HG02981 (cell line): ENCODE data around the gene TIGD1.
"Not testable (repeated sequence)": the region's sequence is repeated elsewhere in the genome, so short reads cannot be mapped to it uniquely, and the experiment has no call there.

ENCODE experiments used
- ATAC-seq: cut with Tn5 transposase; IDR thresholded peaks from one replicate; pipeline ENCODE4 v1.9.1; 2021; ENCODE audit warnings: mild to moderate bottlenecking, moderate library complexity; ENCODE audit not compliant: unreplicated experiment

Gene TIGD1

DNA sequence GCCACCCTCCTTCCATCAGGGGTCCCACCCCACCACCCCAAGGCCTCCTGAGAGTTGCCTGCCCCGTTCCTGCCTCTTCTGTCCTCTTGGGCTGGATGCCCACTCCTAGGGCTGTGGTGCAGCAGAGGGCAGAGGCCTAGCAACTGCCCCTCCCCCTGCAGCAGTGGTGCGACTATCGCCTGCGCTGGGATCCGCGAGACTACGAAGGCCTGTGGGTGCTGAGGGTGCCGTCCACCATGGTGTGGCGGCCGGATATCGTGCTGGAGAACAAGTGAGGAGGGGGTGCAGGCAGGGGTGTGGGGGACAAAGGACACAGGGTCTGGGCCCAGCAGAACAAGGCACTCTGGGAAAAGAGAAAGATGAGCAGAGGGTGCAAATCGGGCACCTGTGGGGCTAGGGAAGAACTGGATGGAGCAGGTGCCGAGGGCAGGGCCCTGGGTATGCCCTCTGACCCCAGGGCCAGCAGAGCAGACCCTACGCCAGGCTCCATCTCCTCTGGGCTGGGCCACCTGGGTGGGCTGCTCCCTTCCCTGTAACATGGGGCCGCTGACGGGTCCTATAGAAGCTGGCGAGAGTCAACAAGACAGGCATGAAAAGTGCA lies 9.8 kb downstream of the TIGD1 start:
- no peak for ATAC-seq

DNA sequence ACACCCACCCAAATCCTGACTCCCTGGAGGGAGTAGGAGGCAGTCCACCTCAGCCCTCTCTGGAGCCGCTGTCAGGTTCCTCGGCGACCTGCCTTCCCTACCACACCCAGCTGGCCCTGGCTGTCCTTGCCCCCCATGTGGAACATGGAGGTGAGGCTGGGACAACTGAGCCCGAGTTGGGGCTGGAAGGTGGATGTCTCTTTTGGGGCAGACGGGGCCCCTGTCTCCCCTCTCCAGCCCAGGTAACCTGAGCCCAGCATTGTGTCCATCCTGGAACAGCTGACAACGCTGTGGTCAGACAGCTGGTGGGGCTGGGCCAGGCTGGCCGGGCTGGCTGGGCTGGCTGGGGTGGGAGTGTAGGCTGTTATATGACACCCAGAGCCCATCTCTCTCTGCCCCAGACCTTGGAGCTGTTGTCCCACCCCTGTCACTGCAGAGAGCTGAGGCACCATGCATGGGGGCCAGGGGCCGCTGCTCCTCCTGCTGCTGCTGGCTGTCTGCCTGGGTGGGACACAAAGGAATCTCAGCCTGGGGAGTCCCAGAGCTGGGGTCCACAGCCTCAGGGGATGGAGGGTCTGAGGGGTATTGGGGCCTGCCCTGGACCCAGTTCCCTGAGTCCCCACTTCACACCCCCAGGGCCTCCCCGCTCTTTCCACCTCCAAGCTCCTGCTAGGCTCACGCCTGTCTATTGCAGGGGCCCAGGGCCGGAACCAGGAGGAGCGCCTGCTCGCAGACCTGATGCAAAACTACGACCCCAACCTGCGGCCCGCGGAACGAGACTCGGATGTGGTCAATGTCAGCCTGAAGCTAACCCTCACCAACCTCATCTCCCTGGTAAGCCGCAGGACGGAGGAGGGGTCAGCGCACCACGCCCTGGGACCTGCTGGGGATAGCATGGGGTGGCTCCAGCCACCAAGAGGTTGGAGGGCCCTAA lies 10.8 kb downstream of the TIGD1 start, which contains the start of gene CHRNG:
TSS of gene CHRNG (plus strand) at position 395 of the 934 bp plus-strand sequence. CDS start at position 451, 56 bp downstream.
- no peak for ATAC-seq

DNA sequence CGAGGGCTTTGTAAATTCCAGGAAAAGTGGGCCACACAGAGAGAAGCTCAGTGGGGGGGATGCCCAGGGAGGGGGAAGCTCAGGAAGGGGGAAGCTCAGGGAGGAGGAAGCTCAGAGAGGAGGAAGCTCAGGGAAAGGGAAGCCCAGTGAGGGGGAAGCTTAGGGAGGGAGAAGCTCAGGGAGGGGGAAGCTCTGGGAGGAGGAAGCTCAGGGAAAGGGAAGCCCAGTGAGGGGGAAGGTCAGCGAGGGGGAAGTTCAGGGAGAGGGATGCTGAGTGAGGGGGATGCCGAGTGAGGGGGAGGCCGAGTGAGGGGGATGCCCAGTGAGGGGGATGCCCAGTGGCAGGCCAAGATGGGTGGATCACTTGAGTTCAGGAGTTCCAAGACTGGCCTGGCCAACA lies 11.7 kb downstream of the TIGD1 start:
- ATAC-seq, result no peak

DNA sequence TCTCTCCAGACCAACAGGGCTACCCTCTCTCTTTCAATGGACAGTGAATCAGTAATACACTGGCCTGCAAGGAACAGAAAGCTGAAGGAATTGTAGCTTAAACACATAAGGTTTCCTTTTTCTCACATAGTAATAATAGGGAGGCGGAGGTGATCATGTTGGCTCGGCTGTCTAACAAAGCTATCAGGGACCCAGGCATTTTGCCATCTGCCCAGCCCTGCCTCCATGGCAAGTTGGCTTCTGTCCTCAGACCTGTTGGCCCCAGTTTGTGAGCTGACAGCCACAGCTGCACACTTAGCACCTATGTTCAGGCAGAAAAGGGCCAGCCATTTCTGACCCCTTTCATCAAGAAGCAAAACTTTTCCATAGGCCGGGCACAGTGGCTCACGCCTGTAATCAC lies 12.9 kb downstream of the TIGD1 start:
- no peak for ATAC-seq

DNA sequence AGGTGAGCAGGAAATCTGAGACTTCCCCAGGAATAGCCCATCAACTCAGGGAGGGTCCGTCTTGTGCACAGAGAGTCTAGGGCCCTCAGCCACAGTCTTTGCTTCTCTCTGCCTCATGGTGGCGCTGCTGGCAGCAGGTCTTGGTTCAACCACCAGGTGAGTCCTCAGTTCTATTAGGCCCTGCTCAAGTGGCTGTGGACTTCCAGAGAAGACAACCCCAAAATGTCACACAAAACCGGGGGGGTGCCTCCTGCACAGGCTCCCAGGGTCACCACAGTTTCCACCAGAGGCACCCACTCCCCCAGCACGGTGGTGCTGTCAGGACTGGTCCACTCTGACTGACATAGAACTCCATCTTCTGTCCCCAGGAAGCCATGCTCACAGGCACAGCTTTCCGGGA lies 13.3 kb downstream of the TIGD1 start:
- ATAC-seq, result no peak

DNA sequence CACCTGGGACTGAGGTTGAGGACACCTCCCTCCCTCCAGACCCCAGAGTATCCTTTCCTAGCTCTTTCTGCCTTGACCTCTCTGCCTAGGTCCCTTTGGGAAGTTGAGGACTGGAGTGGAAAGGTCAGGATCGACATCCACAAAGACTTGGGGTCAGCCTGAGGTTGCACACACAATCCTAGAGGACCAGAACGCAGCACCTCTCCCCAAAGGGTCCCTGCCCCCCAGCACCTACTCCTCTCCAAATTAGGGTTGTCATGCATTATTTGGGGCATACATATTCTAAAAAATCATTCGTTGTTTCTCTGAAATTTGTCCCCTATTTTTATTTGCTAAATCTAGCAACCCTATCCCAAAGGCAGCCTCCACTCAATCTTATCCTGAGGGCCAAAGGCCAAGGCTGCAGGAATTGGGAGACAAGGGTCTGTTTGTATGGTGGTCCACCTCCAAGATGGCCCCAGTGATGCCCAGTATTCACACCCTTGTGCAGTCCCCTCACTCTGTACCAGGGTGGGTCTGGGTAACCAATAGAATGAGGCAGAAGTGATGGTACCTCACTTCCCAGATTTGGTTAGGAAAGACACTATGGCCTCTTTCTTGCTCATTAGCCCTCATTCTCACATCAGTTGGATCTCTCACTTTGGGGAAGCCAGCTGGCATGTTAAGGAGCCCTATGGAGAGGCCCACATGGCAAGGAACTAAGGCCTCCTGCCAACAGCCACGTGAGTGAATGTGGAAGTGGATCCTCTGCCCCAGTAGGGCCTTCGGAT lies 14.4 kb downstream of the TIGD1 start:
- ATAC-seq, result no peak

DNA sequence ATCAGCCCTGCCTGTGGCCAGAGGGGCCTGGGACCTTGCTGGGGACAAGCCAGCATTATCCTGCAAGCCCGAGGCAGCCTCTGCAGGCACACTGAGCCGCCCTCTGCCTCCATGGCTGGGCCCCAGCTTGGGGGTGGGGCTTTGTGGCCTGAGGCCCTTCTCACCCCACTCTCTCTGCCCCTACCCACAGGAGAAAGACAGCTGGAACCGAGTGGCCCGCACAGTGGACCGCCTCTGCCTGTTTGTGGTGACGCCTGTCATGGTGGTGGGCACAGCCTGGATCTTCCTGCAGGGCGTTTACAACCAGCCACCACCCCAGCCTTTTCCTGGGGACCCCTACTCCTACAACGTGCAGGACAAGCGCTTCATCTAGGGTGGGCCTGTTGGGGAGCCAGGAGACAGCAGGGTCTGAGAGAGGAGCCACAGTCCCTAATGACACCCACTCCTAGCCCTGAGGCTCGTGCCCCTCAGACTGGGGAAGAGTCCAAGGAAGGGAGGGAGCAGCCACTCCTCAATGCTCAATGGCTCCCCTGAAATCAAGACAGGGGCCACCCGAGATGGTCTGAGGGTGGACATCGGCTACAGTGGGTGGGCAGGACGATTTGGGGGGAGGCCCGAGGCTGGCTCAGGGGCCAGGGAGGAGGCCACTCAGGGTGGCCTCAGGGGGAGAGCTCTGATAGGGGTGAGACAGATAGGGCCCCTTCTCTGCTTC lies 15.3 kb downstream of the TIGD1 start:
- ATAC-seq, result no peak

DNA sequence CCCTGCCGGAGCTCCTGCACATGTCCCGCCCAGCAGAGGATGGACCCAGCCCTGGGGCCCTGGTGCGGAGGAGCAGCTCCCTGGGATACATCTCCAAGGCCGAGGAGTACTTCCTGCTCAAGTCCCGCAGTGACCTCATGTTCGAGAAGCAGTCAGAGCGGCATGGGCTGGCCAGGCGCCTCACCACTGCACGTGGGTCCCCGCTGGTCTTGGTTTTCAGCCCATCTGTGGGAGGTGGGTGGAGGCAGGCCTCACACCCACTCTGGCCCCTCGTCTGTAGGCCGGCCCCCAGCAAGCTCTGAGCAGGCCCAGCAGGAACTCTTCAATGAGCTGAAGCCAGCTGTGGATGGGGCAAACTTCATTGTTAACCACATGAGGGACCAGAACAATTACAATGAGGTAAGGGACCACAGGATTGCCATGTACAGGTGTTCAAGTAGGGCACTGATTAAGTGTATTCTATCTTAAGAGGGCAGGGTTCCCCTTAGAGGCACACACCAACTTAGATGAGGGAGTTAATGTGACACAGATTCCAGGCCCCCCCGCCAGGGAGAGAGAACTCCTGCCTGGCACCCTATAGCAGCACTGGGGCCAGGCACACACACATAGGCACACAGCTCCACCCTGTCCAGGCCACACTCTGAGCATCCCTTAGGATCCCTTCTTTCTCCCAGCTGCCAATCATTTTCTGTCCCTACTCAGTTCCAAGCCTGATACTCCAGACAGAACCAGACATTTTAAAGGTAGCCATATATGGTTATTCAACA lies 16.2 kb downstream of the TIGD1 start:
- no peak for ATAC-seq

DNA sequence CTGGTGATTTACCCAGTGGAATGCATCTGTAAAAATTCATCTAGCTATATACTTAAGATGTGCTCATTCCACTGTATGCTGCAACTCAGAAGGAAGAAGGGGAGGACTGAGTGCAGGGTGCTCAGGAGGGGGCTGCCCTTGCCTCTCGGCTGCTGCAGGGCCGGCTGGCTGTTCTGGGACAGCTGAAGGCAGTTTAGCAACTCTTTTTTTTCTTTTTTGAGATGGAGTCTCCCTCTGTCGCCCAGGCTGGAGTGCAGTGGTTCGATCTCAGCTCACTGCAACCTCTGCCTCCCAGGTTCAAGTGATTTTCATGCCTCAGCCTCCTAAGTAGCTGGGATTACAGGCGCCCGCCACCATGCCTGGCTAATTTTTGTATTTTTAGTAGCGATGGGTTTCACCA lies 17.5 kb downstream of the TIGD1 start:
- ATAC-seq, result not testable (repeated sequence)

DNA sequence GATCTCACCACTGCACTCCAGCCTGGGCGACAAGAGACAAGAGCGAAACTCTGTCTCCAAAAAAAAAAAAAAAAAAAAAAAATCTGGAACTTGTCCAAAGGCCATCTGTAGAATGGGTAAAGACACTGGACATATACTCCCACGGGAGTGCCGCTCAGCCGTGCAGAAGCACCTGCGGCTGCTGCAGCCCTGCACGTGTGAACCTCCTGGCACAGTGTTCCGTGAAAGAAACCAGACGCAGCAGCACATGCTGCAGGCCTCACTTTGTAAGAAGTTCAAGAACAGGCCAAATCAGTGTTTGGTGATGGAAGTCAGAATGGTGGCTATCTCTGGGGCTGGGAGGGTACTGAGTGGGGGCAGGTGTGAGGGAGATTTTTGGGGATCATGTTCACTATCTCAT lies 17.9 kb downstream of the TIGD1 start:
- ATAC-seq, result no peak

DNA sequence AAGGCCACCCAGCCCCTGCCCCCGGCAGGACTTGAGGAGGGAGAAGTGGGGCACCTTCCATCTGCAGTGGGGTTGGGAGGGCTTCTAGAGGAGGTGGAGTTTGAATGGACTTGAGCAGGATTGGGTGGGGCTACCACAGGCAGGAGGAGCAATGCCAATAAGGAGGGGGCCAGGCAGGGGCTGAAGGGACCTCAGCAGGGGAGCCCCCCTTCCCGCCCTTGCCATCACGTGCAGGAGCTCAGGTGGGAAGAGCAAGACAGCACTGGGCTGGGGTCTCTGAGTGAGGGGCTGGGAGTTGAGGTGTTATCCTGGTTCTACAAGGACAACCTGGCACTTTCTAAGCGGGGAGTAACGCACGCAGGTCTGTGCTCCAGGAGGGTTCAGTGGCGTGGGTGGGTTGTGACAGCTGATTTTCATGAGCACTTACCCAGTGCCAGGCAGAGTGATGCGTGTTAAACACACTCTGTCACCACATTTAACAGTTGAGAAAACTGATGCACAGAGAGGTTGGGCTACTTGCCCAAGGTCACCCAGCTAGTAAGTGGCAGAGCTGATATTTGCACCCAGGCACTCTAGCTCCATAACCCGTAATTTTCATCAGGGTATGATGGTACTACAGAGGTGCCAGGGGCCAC lies 19.6 kb downstream of the TIGD1 start:
- no peak for ATAC-seq

DNA sequence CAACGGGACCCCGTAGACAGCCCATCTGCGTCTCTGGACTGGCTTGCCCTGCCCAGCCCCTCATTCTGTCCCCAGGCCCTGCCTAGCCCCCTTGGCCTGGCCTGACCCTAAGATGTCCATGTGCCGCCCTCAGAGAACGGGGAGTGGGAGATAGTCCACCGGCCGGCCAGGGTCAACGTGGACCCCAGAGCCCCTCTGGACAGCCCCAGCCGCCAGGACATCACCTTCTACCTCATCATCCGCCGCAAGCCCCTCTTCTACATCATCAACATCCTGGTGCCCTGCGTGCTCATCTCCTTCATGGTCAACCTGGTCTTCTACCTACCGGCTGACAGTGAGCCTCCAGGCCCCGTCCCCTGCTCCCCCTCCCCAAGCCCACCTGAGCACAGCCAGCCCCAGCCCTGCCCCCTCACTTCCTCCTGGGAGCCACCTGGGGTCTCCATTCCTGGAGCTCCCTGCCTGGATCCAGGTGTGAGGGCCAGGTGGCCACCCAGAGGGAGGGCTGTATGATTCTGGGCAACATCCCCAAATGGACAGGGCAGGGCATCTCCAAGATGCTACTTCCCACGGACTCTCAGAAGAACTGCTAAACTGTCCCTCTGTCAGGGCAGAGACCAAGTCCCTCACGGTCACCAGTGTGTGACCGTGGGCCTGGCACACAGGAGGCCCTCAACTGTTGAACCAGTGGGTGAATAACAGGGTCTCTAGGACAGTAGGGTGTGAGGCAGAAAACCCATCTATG lies 20.4 kb downstream of the TIGD1 start:
- no peak for ATAC-seq

DNA sequence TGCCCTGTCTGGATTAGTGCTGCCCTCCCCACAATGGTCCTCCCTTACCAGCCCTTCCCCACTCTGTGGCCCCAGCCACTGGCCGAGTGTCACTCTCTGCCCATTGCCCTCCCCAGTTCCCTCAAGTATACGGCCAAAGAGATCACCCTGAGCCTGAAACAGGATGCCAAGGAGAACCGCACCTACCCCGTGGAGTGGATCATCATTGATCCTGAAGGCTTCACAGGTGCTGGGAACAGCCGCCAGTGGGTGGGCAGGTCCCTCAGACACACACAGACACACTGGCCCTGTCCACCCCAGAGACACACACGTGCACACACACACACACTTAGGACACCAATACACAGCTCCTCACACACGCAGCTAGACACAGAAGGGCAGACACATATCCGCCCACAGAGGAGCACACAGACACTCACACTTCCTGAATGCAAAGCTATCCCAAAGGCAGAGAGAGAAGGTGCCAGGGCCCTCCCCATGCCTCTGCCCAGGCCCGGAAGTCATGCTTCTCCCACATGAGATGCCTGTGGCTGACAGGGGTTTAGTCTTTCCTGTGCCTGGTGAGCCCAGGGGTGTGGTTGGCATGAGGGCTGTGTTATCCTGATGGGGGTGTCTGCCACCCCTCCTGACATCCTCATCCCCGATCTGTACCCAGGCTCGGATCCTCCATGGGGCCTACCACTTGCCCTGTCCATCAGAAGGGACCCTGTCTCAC lies 21.5 kb downstream of the TIGD1 start:
- no peak for ATAC-seq

DNA sequence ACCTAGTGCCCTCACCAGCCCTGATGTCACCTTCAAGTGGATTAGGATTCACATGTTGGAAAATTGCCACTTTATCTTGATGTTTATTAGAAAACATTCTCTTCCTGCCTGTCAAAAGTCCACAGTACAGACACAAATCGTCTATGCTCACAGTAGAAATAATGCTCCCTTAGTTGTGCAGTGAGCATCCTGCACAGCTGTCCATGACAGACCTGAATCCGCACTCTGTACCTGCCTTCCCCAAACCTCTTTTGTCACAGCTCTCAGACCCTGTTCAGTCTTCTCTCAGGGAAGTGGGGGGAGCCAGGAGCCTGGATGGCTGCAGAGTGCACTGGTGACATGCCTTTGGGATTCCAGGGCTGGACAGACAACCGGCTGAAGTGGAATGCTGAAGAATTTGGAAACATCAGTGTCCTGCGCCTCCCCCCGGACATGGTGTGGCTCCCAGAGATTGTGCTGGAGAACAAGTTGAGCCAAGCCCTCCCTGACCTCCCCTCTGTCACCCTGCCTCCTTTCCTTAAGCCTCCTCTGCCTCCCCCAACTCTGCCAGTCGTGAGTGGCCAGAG lies 22.4 kb downstream of the TIGD1 start:
- ATAC-seq, result no peak

DNA sequence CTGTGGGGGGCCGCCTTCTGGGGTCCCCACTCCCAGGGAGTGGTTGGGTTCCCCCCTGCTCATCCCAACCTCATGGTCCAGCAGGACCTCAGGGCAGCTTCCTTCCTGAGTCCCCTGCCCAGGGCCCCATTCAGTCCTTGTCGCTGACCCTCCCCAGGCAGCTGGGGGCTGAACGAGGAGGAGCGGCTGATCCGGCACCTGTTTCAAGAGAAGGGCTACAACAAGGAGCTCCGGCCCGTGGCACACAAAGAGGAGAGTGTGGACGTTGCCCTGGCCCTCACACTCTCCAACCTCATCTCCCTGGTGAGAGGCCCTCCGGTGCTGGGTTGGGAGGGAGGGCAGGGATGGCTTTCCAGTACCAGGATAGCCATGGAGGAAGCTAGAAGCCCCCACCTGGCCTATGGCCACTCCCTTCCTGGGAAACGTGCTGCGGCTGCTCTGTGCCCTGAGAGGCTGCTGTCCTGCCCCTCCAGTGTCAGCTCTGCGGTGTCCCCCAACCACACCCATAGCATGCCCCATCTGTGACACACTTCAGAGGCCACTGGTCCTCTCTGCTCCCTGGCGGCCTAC lies 23.9 kb downstream of the TIGD1 start:
- no peak for ATAC-seq

DNA sequence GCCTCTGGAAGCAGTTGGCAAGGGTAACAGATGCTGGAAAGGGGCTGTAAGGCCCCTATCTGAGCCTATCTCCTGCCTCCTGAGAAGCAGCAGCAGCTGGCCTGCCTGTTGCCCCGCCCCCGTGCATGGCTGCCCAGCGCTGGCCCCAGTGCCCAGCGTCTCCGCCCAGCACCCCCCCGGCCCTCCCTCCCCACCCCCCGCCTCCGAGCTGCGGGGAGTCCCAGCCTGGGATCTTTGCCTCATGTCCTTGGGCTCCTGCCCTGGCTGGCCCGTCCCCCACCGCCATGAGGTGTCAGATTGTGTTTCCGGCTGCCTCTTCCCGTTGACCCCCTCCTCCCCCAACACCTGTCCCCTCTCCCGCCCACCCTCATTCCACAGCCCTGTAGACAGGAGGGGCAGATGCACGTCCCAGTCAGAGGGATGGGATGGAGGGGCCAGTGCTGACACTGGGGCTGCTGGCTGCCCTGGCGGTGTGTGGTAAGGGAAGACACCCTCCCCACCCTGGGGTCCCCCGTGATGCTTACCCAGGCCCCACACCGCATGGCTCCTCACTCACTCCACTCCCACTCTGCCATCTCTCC lies 24.5 kb downstream of the TIGD1 start, which contains the start of gene CHRND:
TSS of gene CHRND (plus strand) at position 370 of the 581 bp plus-strand sequence. CDS start at position 426, 56 bp downstream.
- ATAC-seq, result no peak

DNA sequence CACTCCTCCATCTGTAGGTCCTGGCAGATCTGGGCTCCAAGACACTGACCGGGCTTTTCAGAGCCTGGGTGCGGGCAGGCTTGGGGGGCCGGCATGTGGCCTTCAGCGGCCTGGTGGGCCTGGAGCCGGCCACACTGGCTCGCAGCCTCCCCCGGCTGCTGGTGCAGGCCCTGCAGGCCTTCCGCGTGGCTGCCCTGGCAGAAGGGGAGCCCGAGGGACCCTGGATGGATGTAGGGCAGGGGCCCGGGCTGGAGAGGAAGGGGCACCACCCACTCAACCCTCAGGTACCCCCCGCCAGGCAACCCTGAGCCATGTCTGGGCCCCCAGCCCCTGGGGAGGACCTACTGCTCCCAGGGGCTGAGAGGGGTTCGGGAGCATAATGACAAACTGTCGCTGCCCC lies 25.2 kb downstream of the TIGD1 start:
- ATAC-seq, result no peak
